GM12891 (cell line): ENCODE measurements around the gene IQGAP2.

Experiments
- PAX5 ChIP-seq: IDR thresholded peaks from 2 replicates; pipeline ENCODE4 v1.6.1; 2011; ENCODE audit warnings: low read length, moderate library complexity, mild to moderate bottlenecking; ENCODE audit not compliant: insufficient read depth, severe bottlenecking
- POLR2A ChIP-seq: IDR thresholded peaks from 2 replicates; pipeline ENCODE4 v1.6.1; 2011; ENCODE audit warnings: low read depth, low read length, control low read depth
- POLR2AphosphoS5 ChIP-seq: IDR thresholded peaks from 2 replicates; pipeline ENCODE4 v1.6.1; 2011; ENCODE audit warnings: low read depth, low read length, control low read depth
- POU2F2 ChIP-seq: IDR thresholded peaks from 2 replicates; pipeline ENCODE4 v1.6.1; 2011; ENCODE audit warnings: low read depth, mild to moderate bottlenecking, control low read depth, low read length, moderate library complexity
- SPI1 ChIP-seq: IDR thresholded peaks from 2 replicates; pipeline ENCODE4 v1.6.1; 2011; ENCODE audit warnings: low read depth, low read length, control low read depth
- TAF1 ChIP-seq: IDR thresholded peaks from 2 replicates; pipeline ENCODE4 v1.6.1; 2011; ENCODE audit warnings: low read depth, low read length, control low read depth

DNA sequence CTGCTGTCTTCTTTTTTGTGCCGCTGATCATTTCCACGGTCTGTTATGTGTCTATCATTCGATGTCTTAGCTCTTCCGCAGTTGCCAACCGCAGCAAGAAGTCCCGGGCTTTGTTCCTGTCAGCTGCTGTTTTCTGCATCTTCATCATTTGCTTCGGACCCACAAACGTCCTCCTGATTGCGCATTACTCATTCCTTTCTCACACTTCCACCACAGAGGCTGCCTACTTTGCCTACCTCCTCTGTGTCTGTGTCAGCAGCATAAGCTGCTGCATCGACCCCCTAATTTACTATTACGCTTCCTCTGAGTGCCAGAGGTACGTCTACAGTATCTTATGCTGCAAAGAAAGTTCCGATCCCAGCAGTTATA, 329.9 kb downstream of the IQGAP2 start:
- no peak for TF ChIP-seq POU2F2
- TF ChIP-seq POLR2AphosphoS5: no peak
- TF ChIP-seq TAF1: no peak
- TF ChIP-seq POLR2A: no peak
- TF ChIP-seq SPI1: no peak
- TF ChIP-seq PAX5: no peak
